DND-41 (cell line): Measurements from ENCODE around the gene SLX4IP.

Experiments
- ATAC-seq: fragments of 200-7000 bp; cut with Tn5 transposase; 3 replicates; pipeline ENCODE4 v1.9.1; 2021; ENCODE audit warnings: low read depth; ENCODE audit not compliant: insufficient read depth
- DNase-seq: peaks from one replicate; pipeline ENCODE4 v3.0.0-alpha.2; 2020
- H2AFZ ChIP-seq: 2 replicates; pipeline ENCODE4 v1.6.0; 2012; ENCODE audit warnings: low read depth, low read length
- H3K27ac ChIP-seq: 2 replicates; pipeline ENCODE4 v1.5.1; 2012; ENCODE audit warnings: low read length, inconsistent platforms
- H3K27me3 ChIP-seq: fragments of 200-600 bp; sonication (generic); 2 replicates; pipeline ENCODE4 v1.6.0; 2012; ENCODE audit warnings: low read length, mild to moderate bottlenecking, inconsistent platforms; ENCODE audit not compliant: insufficient read depth, poor library complexity
- H3K36me3 ChIP-seq: 2 replicates; pipeline ENCODE4 v1.5.1; 2012; ENCODE audit warnings: low read length, inconsistent platforms; ENCODE audit not compliant: insufficient read depth
- H3K4me1 ChIP-seq: 2 replicates; pipeline ENCODE4 v1.5.1; 2012; ENCODE audit warnings: mild to moderate bottlenecking, low read length; ENCODE audit not compliant: insufficient read depth
- H3K4me2 ChIP-seq: 2 replicates; pipeline ENCODE4 v1.6.0; 2012; ENCODE audit warnings: mild to moderate bottlenecking, moderate library complexity, low read length, inconsistent platforms; ENCODE audit not compliant: insufficient read depth
- H3K4me3 ChIP-seq, 2 experiments: fragments of 200-600 bp in 1 of 2; shearing (Covaris generic) in 1 of 2; 2 replicates each; pipeline ENCODE4 v1.5.1; 2012 to 2016; ENCODE audit warnings: inconsistent platforms in 2 of 2, low read length in 2 of 2, mild to moderate bottlenecking in 2 of 2, low read depth in 1 of 2, moderate library complexity in 1 of 2
- H3K79me2 ChIP-seq: 2 replicates; pipeline ENCODE4 v1.6.0; 2012; ENCODE audit warnings: low read length, inconsistent platforms; ENCODE audit not compliant: insufficient read depth
- H3K9ac ChIP-seq: 2 replicates; pipeline ENCODE4 v1.6.0; 2012; ENCODE audit warnings: low read depth, mild to moderate bottlenecking, inconsistent platforms, low read length, moderate library complexity
- H3K9me3 ChIP-seq: 2 replicates; pipeline ENCODE4 v1.5.1; 2012; ENCODE audit warnings: low read length, moderate library complexity, mild to moderate bottlenecking, inconsistent platforms; ENCODE audit not compliant: insufficient read depth, severe bottlenecking
- H4K20me1 ChIP-seq: 2 replicates; pipeline ENCODE4 v1.6.0; 2012; ENCODE audit warnings: low read length; ENCODE audit not compliant: insufficient read depth
- CTCF ChIP-seq: IDR thresholded peaks from 2 replicates; pipeline ENCODE4 v1.5.1; 2012; ENCODE audit warnings: borderline replicate concordance, low read length, moderate library complexity, mild to moderate bottlenecking; ENCODE audit not compliant: poor library complexity, severe bottlenecking; ENCODE audit errors: extremely low read depth
- EZH2 ChIP-seq: IDR thresholded peaks from 3 replicates; pipeline ENCODE4 v1.6.1; 2012; ENCODE audit warnings: borderline replicate concordance, low read depth, mild to moderate bottlenecking, moderate library complexity, low read length, inconsistent platforms; ENCODE audit not compliant: severe bottlenecking

SLX4IP gene

GRCh38 chr20:10671919-10672623, 237.0 kb downstream of the SLX4IP start:
- TF ChIP-seq CTCF: no peak
- no peak for TF ChIP-seq EZH2
- no peak overlapping the region for H3K4me3 ChIP-seq
- no peak overlapping the region for H3K27ac ChIP-seq
- ATAC-seq: no peak
- no peaks in the 10 kb centered on the region for H3K27me3 ChIP-seq
- no peaks in the 10 kb centered on the region for H4K20me1 ChIP-seq
- no peak for DNase-seq
- no peaks in the 10 kb centered on the region for H3K9me3 ChIP-seq
- H2AFZ ChIP-seq: no peak overlapping the region
- H3K4me2 ChIP-seq: no peak overlapping the region
- H3K36me3 ChIP-seq: no peaks in the 10 kb centered on the region
- no peak overlapping the region for H3K9ac ChIP-seq
- no peaks in the 10 kb centered on the region for H3K79me2 ChIP-seq
- no peaks in the 10 kb centered on the region for H3K4me1 ChIP-seq

DNA sequence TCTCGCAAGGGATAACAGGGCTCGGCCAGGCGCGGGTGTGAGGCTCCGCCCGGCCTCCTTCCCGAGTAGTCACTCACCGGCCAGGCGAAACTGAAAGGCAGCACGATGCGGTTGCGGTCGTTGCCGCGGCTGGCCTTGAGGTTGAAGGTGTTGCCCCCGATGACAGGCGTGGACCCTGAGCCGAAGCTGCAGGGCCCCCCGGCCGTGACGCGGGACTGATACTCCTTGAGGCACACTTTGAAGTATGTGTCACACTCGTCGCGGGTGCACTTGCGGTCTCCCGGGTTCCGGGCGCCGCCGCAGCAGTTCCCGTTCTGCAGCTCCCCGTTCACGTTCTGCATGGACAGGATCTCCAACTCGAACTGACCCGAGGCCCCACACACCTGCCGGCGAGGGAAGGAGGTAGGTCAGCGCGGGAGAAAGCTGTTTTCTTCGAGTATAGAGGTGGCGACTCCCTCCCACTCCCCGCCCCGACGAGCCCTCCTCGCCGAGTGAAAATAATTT, 237.6 kb downstream of the SLX4IP start:
- no peak overlapping the region for H3K4me2 ChIP-seq
- no peak for DNase-seq
- H3K27me3 ChIP-seq: no peaks in the 10 kb centered on the region
- H4K20me1 ChIP-seq: no peaks in the 10 kb centered on the region
- H3K9me3 ChIP-seq: no peaks in the 10 kb centered on the region
- H3K36me3 ChIP-seq: no peaks in the 10 kb centered on the region
- no peaks in the 10 kb centered on the region for H3K4me1 ChIP-seq
- H3K4me3 ChIP-seq: no peak overlapping the region
- no peak overlapping the region for H2AFZ ChIP-seq
- TF ChIP-seq CTCF: no peak
- H3K27ac ChIP-seq: no peak overlapping the region
- H3K79me2 ChIP-seq: no peaks in the 10 kb centered on the region
- no peak overlapping the region for H3K9ac ChIP-seq
- ATAC-seq: no peak

DNA sequence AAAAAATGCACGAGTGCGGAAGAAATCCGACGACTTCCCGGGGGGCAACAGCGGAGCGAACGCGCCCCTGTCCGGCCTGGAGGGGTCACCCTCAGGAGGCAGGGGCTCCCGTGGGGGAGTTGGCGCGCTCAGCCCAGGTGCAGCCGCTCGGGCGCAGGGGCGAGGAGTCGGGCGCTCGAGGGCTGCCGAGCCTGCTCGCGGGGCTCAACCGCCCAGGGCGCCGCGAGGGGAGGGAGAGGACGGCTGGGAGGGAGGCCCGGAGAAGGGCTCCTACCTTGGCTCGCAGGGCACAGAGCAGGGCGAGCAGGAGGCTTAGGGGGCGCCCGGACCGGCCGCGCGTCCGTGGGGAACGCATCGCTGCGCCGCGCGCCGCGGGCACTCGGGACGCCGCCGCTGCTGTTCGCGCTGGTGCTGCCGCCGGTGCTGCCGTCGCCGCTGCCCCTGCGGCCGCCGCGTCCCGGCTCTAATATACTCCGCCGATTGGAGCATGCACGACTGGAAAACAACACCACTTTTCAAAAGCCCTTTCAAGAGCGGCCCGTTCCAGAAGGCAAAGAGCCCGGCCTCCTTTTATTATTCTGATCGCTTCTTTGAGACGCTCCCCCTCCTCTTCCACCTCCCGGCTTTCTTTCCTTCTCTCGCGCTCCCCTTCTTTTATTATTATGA, 238.2 kb downstream of the SLX4IP start:
- ATAC-seq (no peak), DNase-seq (no peak)
- TF ChIP-seq EZH2 (no peak), CTCF (no peak)
- Histone ChIP-seq H3K9ac (no peak overlapping the region), H3K36me3 (no peaks in the 10 kb centered on the region), H3K79me2 (no peaks in the 10 kb centered on the region), H2AFZ (no peak overlapping the region), H4K20me1 (no peaks in the 10 kb centered on the region), H3K27me3 (no peaks in the 10 kb centered on the region), H3K4me1 (no peaks in the 10 kb centered on the region), H3K9me3 (no peaks in the 10 kb centered on the region), H3K4me2 (no peak overlapping the region), H3K27ac (no peak overlapping the region), H3K4me3 (no peak overlapping the region)
